Testis (tissue), 3 donors: ENCODE measurements around the gene FHDC1. TPM values are rescaled to one million over a fixed set of nuclear protein-coding genes. Genes with fewer than 3 reads are reported as not detected.

ENCODE experiments used
- DNase-seq: peaks from one replicate; pipeline ENCODE4 v3.0.0-alpha.2; 2019
- H3K27ac ChIP-seq, 2 donors: fragments of 200-600 bp; sonication (generic); one replicate each; pipeline ENCODE4 v1.5.1; 2019
- H3K27me3 ChIP-seq: fragments of 200-600 bp; sonication (generic); one replicate; pipeline ENCODE4 v1.5.1; 2019
- H3K36me3 ChIP-seq: fragments of 200-600 bp; sonication (generic); one replicate; pipeline ENCODE4 v1.5.1; 2017; ENCODE audit warnings: low read depth; ENCODE audit errors: missing control alignments
- H3K4me1 ChIP-seq: fragments of 200-600 bp; sonication (generic); one replicate; pipeline ENCODE4 v1.5.1; 2019
- H3K4me3 ChIP-seq, 2 donors: fragments of 200-600 bp; sonication (generic); one replicate each; pipeline ENCODE4 v1.5.1; 2017 to 2019
- H3K9me3 ChIP-seq: fragments of 200-600 bp; sonication (generic); one replicate; pipeline ENCODE4 v1.5.1; 2017
- POLR2A ChIP-seq: fragments of 450-650 bp; IDR thresholded peaks from one replicate; pipeline ENCODE4 v1.6.1; 2017; ENCODE audit warnings: antibody characterized with exemption, mild to moderate bottlenecking, moderate library complexity
- WGBS, 2 donors: methylation state at CpG; one replicate each; pipeline ENCODE4 v1.1.5; 2018; 5-methylcytosine and 5-hydroxymethylcytosine counted together
- intact Hi-C: fragments of 100-400 bp; cut with DNase I; formaldehyde crosslinking; loops from one replicate; pipeline ENCODE4 v1.15.1; 2023; ENCODE audit warnings: low total_unique reads
- polyA plus RNA-seq: library from polyadenylated mRNA; stranded (reverse); fragments of 350-450 nt; fragmentation: Illumina TruSeq; extraction: RNeasy Lipid Tissue Mini Kit (QIAGEN cat#74804); gene quantifications from one replicate; pipeline ENCODE4 v1.2.3, GENCODE V29; 2014; ENCODE audit warnings: low read depth, low replicate concordance; ENCODE audit not compliant: insufficient read depth
- total RNA-seq, 2 donors: library from RNA; depleted of rRNA; stranded (reverse); fragments of >200 nt; gene quantifications; one replicate each; pipeline ENCODE4 v1.2.3, GENCODE V29; 2016
- TF ChIP-seq, protein P1 (sequence below), 3 experiments: fragments of 450-650 bp in 2 of 3; fragments of 200-600 bp in 1 of 3; sonication (generic) in 1 of 3; IDR thresholded peaks; one replicate each; pipeline ENCODE4 v1.5.1; 2016 to 2019; ENCODE audit warnings: antibody characterized with exemption in 3 of 3, mild to moderate bottlenecking in 2 of 3, moderate library complexity in 1 of 3

The FHDC1 gene
- total and polyA plus RNA-seq, 3 donors from 2014 or later = 2.9 to 4.2 (median 3.8) TPM

DNA sequence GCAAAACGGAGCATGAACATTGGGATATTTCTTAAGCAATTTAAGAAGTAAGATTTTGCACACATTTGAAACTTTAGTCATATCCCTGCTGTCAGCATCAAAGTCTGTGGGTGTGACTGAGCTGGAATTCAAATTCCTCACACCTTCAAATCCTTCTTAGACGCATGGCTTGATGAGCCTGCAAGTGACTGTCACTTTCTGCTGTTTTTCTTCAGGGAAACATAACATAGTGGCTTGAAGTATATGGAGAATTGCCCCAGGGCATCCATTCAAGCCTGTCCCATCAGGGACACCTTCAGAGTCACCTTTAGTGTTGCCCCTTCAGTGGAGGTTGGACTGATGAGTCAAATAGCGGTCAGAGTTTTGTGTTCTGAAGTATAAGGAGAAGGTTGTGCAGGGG, 17.4 kb downstream of the FHDC1 start:
- H3K27me3 ChIP-seq = no peaks in the 10 kb centered on the region
- intact Hi-C loops = no loop called here
- no peak overlapping the region for H3K4me3 ChIP-seq
- no peak overlapping the region for H3K27ac ChIP-seq
- no peak for TF ChIP-seq POLR2A
- H3K9me3 ChIP-seq = no peaks in the 10 kb centered on the region
- 81 to 96% methylated on average over 3 of the region's 3 CpGs for WGBS, 2 donors
- no peaks in the 10 kb centered on the region for H3K36me3 ChIP-seq
- H3K4me1 ChIP-seq = peaks cover 3% of the 10 kb centered on the region
- no peak for DNase-seq

DNA sequence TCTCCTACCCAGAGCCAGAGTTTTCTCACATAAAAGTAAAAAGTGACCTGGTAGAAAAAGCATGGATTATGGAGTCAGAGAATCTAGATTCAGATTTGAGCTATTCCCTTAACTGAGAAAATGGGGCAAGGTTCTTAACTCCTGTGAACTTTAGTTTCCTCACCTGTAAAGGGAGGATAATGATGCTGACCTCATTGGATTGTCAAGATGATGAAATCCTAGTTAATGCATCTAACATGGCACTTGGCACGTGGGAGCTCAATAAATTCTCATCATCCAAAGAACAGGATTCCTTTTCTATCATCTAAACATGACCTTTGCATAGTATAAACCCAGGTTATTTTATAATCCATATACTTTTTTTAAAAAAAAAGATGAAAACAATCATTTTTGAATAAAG, 18.6 kb downstream of the FHDC1 start:
- Histone ChIP-seq H3K4me1 (peaks cover 3% of the 10 kb centered on the region), H3K9me3 (no peaks in the 10 kb centered on the region), H3K27me3 (no peaks in the 10 kb centered on the region), H3K4me3 (no peak overlapping the region), H3K27ac (no peak overlapping the region), H3K36me3 (no peaks in the 10 kb centered on the region)
- intact Hi-C loops = no loop called here
- DNase-seq = no peak
- no peak for TF ChIP-seq POLR2A
- TF ChIP-seq, protein P1, sequence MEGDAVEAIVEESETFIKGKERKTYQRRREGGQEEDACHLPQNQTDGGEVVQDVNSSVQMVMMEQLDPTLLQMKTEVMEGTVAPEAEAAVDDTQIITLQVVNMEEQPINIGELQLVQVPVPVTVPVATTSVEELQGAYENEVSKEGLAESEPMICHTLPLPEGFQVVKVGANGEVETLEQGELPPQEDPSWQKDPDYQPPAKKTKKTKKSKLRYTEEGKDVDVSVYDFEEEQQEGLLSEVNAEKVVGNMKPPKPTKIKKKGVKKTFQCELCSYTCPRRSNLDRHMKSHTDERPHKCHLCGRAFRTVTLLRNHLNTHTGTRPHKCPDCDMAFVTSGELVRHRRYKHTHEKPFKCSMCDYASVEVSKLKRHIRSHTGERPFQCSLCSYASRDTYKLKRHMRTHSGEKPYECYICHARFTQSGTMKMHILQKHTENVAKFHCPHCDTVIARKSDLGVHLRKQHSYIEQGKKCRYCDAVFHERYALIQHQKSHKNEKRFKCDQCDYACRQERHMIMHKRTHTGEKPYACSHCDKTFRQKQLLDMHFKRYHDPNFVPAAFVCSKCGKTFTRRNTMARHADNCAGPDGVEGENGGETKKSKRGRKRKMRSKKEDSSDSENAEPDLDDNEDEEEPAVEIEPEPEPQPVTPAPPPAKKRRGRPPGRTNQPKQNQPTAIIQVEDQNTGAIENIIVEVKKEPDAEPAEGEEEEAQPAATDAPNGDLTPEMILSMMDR (IDR thresholded peaks at IDR 0.05) = no peak
- WGBS, 2 donors = 92 to 96% methylated on average over 1 of the region's 1 CpG

DNA sequence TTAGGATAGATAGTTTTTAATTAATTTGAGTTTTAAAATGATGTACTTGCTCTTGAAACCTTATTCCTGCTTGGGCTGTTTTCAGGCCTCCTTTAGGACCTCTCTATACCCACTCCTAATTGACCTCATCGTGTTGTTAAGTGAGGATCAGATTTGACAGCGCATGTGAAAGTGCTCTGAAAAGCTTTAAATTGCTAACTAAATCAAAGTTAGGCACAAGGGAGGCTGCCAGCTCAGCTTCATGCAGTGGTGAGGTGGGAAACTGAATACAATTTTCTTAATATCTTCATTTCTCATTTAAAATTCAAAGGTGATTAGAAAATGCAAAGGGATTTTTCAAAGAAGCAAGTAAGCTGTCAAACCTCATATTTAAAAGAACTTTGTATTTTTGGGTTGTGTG, 20.0 kb downstream of the FHDC1 start:
- no peak for TF ChIP-seq POLR2A
- TF ChIP-seq, protein P1 (IDR thresholded peaks at IDR 0.05) = no peak
- no peaks in the 10 kb centered on the region for H3K36me3 ChIP-seq
- H3K27me3 ChIP-seq = no peaks in the 10 kb centered on the region
- intact Hi-C loops = no loop called here
- DNase-seq = no peak
- no peak overlapping the region for H3K27ac ChIP-seq
- peaks cover 3% of the 10 kb centered on the region for H3K4me1 ChIP-seq
- H3K9me3 ChIP-seq = no peaks in the 10 kb centered on the region
- no peak overlapping the region for H3K4me3 ChIP-seq
- 73 to 77% methylated on average over 2 of the region's 2 CpGs for WGBS, 2 donors

DNA sequence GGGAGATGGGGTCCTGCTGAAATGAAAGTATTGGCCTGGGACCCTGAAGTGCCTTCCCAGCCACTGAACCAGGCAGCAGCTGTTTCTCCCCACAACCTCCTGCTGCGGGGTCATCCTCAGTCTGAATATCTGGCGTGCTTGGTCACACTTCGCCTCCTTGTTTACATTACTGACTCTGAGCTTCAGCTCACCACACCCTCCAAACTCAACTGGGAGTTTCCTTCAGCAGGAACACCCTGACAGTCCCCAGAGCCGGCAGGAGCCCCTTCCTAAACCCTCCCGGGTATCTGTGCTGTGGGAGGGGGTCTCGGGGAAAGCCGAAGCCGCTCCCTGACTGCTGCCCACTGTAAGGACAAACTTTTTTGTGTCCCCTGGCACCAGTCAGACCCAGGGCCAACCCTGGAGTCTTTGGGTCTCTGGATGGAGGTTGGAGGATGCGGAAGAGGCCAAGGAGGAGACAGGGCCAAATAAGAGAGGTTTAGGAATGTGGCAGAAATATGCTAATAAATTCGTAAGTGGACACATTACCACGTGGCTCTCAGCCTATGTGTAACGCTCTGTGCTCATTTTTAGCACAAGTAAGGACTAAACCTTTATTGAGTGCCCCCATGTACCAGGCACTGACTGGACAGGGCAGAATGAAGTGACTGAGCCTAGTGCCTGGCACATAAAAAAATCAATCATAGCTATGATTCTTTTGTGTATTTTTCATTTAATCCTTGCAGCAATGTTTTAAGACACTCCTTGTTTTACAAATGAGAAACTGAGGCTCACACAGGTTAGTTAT, 20.7 kb downstream of the FHDC1 start:
- no peak overlapping the region for H3K27ac ChIP-seq
- no peaks in the 10 kb centered on the region for H3K36me3 ChIP-seq
- TF ChIP-seq, protein P1 (IDR thresholded peaks at IDR 0.05) = no peak
- no peak for TF ChIP-seq POLR2A
- H3K27me3 ChIP-seq = no peaks in the 10 kb centered on the region
- H3K4me3 ChIP-seq = no peak overlapping the region
- intact Hi-C loops = no loop called here
- peaks cover 3% of the 10 kb centered on the region for H3K4me1 ChIP-seq
- no peak for DNase-seq
- no peaks in the 10 kb centered on the region for H3K9me3 ChIP-seq
- WGBS, 2 donors = 77 to 86% methylated on average over 12 of the region's 12 CpGs

DNA sequence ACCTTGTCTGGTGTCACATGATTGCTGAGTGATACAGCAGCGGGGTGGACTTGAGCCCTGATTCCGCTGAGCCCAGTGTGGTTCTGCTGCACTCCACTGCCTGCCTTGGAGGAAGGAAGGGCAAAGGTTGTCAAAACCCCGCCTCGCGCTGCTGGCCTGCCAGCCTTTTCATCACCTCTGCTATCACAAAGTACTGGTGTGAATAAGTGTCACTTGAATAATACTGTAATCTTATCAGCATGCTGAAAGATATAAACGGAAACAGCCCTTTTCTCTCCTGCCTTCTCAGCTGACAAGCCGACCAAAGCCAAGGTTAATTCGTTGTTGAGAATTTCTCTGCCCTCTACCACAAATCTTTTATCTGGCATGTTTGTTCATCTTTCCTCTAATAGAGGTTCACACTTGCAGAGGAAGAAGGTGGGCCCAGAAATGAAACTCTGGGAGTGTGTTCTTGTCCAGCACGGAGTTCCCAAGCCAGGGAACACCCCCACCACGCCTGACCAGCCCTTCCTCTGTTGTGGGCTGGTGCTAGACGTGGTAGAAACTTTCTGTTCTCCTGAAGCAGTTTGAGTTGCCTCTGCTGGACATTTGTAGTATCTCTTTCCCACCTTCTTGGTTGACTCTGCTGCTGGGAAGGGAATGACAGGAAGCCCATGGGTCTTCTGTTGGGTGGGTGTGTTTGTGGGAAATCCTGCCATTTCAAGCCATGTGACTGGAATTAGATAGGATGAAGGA, 21.5 kb downstream of the FHDC1 start:
- DNase-seq = no peak
- Histone ChIP-seq H3K27ac (no peak overlapping the region), H3K4me3 (no peak overlapping the region), H3K27me3 (no peaks in the 10 kb centered on the region), H3K9me3 (no peaks in the 10 kb centered on the region), H3K4me1 (peaks cover 3% of the 10 kb centered on the region), H3K36me3 (no peaks in the 10 kb centered on the region)
- intact Hi-C loops = no loop called here
- 54 to 58% methylated on average over 11 of the region's 11 CpGs for WGBS, 2 donors
- no peak for TF ChIP-seq POLR2A
- TF ChIP-seq, protein P1 (IDR thresholded peaks at IDR 0.05) = no peak
